Kidney (tissue), 14 donors: ENCODE results near the gene ACAP1. TPM values are rescaled to one million over a fixed set of nuclear protein-coding genes. Genes with fewer than 3 reads are reported as not detected.

Source experiments
- DNase-seq, 5 donors: peaks; one replicate each; pipeline ENCODE4 v3.0.0-alpha.2; 2013 to 2020
- FAIRE-seq: peaks from 2 replicates; lab custom pipeline; 2012; peaks lifted over from hg19 to GRCh38; lab: Jason Lieb, UNC
- H3K27ac ChIP-seq, 2 donors: one replicate each; pipeline ENCODE4 v1.7.0; 2013; ENCODE audit warnings: low read depth in 2 of 2, low read length in 2 of 2, inconsistent platforms in 1 of 2
- H3K27me3 ChIP-seq: one replicate; pipeline ENCODE4 v1.7.1; 2013; ENCODE audit warnings: low read length, inconsistent platforms; ENCODE audit not compliant: control insufficient read depth, insufficient read depth
- H3K36me3 ChIP-seq, 3 donors: one replicate each; pipeline versions ENCODE4 v1.7.0 to v1.7.1; 2013; ENCODE audit warnings: low read length in 3 of 3, control low read depth in 1 of 3, inconsistent platforms in 1 of 3; ENCODE audit not compliant: insufficient read depth in 3 of 3, control insufficient read depth in 2 of 3
- H3K4me1 ChIP-seq, 3 donors: one replicate each; pipeline versions ENCODE4 v1.7.0 to v1.7.1; 2013; ENCODE audit warnings: low read length in 3 of 3, inconsistent platforms in 1 of 3, low read depth in 1 of 3; ENCODE audit not compliant: control insufficient read depth in 2 of 3, insufficient read depth in 2 of 3
- H3K4me3 ChIP-seq, 3 donors: one replicate each; pipeline versions ENCODE4 v1.7.0 to v1.8.1; 2013; ENCODE audit warnings: low read length in 3 of 3, control low read depth in 1 of 3, inconsistent platforms in 1 of 3
- H3K9ac ChIP-seq, 3 donors: one replicate each; pipeline versions ENCODE4 v1.7.0 to v1.7.1; 2013; ENCODE audit warnings: low read length in 3 of 3, control low read depth in 1 of 3, inconsistent platforms in 1 of 3
- H3K9me3 ChIP-seq, 3 donors: one replicate each; pipeline versions ENCODE4 v1.7.0 to v1.7.1; 2013; ENCODE audit warnings: low read length in 3 of 3, control low read depth in 1 of 3, inconsistent platforms in 1 of 3; ENCODE audit not compliant: control insufficient read depth in 2 of 3, insufficient read depth in 1 of 3
- CTCF ChIP-seq: IDR thresholded peaks from 3 replicates; pipeline ENCODE4 v1.5.1; 2012; ENCODE audit warnings: mild to moderate bottlenecking, moderate library complexity, borderline replicate concordance; ENCODE audit not compliant: insufficient read depth; ENCODE audit errors: extremely low read depth
- intact Hi-C: fragments of 100-400 bp; cut with DNase I; formaldehyde crosslinking; loops from one replicate; pipeline ENCODE4 v1.11.1; 2022
- polyA plus RNA-seq: library from polyadenylated mRNA; stranded (reverse); fragments of 350-450 nt; fragmentation: Illumina TruSeq; extraction: RNeasy Lipid Tissue Mini Kit (QIAGEN cat#74804); gene quantifications from one replicate; pipeline ENCODE4 v1.2.3, GENCODE V29; 2014; ENCODE audit warnings: low read depth, low replicate concordance; ENCODE audit not compliant: insufficient read depth
- total RNA-seq: library from RNA; stranded (reverse); fragmentation: NEBNext Ultra II Directional; extraction: Animal tissue kit (Norgen Biotek cat#: 25700); gene quantifications from one replicate; pipeline ENCODE4 v1.2.1, GENCODE V29; 2021
- donor health status: control.
- donor health status: control.
- donor health status: control.
- donor health status: control.
- donor health status: control.
- donor health status: DM: yes; HTN: yes; CAD: no.
- donor health status: Normal renal cell carcinoma (clear cell type).

The ACAP1 gene
- total and polyA plus RNA-seq, 2 donors from 2014 or later: 9.9 to 26.0 TPM

GRCh38 chr17:7327501-7327900 lies 8.8 kb upstream of the ACAP1 start:
- TF ChIP-seq CTCF: no peak
- DNase-seq: peak in 1 of 5 donors; percentile 78
- no peak overlapping the region for H3K27ac ChIP-seq
- no peaks in the 10 kb centered on the region for H3K9me3 ChIP-seq
- H3K27me3 ChIP-seq: no peaks in the 10 kb centered on the region
- H3K36me3 ChIP-seq: peaks cover 5 to 18% (median 15%) of the 10 kb centered on the region in 3 donors
- no peak overlapping the region for H3K4me3 ChIP-seq
- intact Hi-C loops: no loop called here
- FAIRE-seq: no peak
- no peak overlapping the region for H3K9ac ChIP-seq
- H3K4me1 ChIP-seq: peaks cover 0 to 21% (median 7%) of the 10 kb centered on the region in 3 donors

DNA sequence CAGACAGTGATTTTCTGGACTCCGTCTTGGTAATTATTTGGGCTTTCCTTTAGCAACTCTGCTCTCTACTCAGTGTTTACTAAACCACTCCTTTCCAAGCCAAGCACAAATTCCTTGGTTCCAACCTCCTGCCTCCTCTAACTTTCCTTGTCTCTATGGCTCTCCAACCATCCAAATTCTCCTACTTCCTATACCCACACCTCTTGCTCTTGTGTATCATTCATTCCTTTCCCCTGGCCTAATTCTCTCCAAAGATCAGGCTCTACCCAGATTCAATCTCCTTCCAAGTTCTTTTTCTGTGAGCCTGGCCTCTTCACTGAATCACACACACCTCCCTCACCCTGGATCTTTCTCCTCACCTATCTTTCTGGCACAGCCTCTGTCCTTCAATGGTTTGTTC lies 8.3 kb upstream of the ACAP1 start:
- DNase-seq: no peak
- Histone ChIP-seq H3K36me3 (peaks cover 2 to 13% (median 12%) of the 10 kb centered on the region in 3 donors), H3K4me1 (peaks cover 0 to 17% (median 7%) of the 10 kb centered on the region in 3 donors), H3K27me3 (no peaks in the 10 kb centered on the region), H3K9me3 (no peaks in the 10 kb centered on the region), H3K4me3 (peak overlapping the region; percentile 77 to 99 (median 98)), H3K27ac (no peak overlapping the region), H3K9ac (peak overlapping the region in 2 of 3 donors; percentile 9 to 36)
- FAIRE-seq: no peak
- intact Hi-C loops: no loop called here
- TF ChIP-seq CTCF: no peak

DNA sequence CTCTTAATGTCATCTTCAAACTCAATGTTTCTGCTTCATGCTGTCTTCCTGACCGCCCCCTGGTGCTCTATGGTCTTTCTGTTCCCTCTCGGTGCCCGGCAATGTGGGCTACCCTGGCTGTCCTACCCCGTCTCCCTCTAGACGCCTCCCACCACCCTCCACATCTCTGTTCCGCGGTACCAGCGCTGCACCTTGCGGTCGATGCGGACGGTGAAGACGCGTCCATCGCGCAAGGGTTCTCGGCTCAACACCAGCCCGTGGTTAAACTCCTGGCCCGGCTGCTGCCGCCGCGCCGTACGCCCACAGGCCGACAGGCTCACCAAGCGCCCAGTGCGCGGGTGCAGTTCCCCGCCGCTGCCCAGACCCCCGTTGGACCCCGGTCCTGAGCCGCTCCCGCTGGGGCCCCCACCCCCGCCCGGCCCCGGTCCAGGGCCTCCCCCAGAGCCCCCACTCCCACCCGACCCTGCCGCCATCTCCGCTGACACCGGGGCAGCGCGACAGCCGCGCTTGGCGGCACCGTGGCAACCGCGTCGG lies 7.4 kb upstream of the ACAP1 start, which contains the start of gene NEURL4:
NEURL4 (minus strand) TSS at position 496 of the 534 bp plus-strand sequence; CDS start at position 473, 23 bp downstream.
- TF ChIP-seq CTCF: no peak
- H3K27me3 ChIP-seq: no peaks in the 10 kb centered on the region
- H3K27ac ChIP-seq: peak within 1 kb of the TSS; percentile 92 to 94
- FAIRE-seq (no peak), DNase-seq (peak in 1 of 5 donors; percentile 46)
- H3K4me1 ChIP-seq: peaks cover 0 to 17% (median 7%) of the 10 kb centered on the region in 3 donors
- intact Hi-C loops: no loop called here
- H3K9me3 ChIP-seq: no peaks in the 10 kb centered on the region
- H3K9ac ChIP-seq: peak within 1 kb of the TSS; percentile 85 to 95 (median 93)
- peak within 1 kb of the TSS; percentile 98 to 99 (median 99) for H3K4me3 ChIP-seq
- peaks cover 2 to 7% (median 7%) of the 10 kb centered on the region in 3 donors for H3K36me3 ChIP-seq
